ENCODE data around the gene NINJ1. TPM values are rescaled to one million over a fixed set of nuclear protein-coding genes. Genes with fewer than 3 reads are reported as not detected.

Gene NINJ1
- total RNA-seq, 1 donor from 2014 or later: 3.9 TPM

- Mint-ChIP-seq H3K27ac (no peak overlapping the region), H3K9me3 (peaks cover 2% of the 10 kb centered on the region), H3K36me3 (no peaks in the 10 kb centered on the region), H3K4me3 (no peak overlapping the region), H3K27me3 (ENCODE audit: insufficient read depth, low read depth) (peaks cover 2% of the 10 kb centered on the region), H3K4me1 (no peaks in the 10 kb centered on the region)
- no peak for TF ChIP-seq EZH2 (IDR thresholded peaks at IDR 0.05)
- no peak for TF ChIP-seq EZH2phosphoT487 (IDR thresholded peaks at IDR 0.05)
- no peak for TF ChIP-seq CTCF (IDR thresholded peaks at IDR 0.05)
- DNase-seq (ENCODE audit: low spot score): no peak
- Histone ChIP-seq H4K20me1 (ENCODE audit: low read depth) (no peaks in the 10 kb centered on the region), H3K36me3 (no peaks in the 10 kb centered on the region), H3K79me2 (ENCODE audit: low read depth) (no peaks in the 10 kb centered on the region), H3K4me1 (no peaks in the 10 kb centered on the region), H3K9ac (no peak overlapping the region), H3K4me2 (no peak overlapping the region), H3K27ac (no peak overlapping the region), H3K27me3 (no peaks in the 10 kb centered on the region), H2AFZ (replicated peaks) (no peak overlapping the region), H3K4me3 (no peak overlapping the region), H3F3A (ENCODE audit: low read depth) (no peaks in the 10 kb centered on the region), H3K9me3 (ENCODE audit: low read depth) (no peaks in the 10 kb centered on the region)
These were observed 17.2 kb upstream of the NINJ1 start for GRCh38 chr9:93151097-93151784.

GRCh38 chr9:93149361-93149760 lies 15.3 kb upstream of the NINJ1 start:
- no peaks in the 10 kb centered on the region for H3K27me3 ChIP-seq
- H3K9me3 ChIP-seq (ENCODE audit: low read depth): no peaks in the 10 kb centered on the region
- H3K4me3 ChIP-seq: no peak overlapping the region
- peaks cover 2% of the 10 kb centered on the region for H3K27me3 Mint-ChIP-seq (ENCODE audit: insufficient read depth, low read depth)
- no peak overlapping the region for H3K9ac ChIP-seq
- H3K27ac Mint-ChIP-seq: no peak overlapping the region
- H3K4me1 Mint-ChIP-seq: peaks cover 4% of the 10 kb centered on the region
- no peak for DNase-seq (ENCODE audit: low spot score)
- H3K9me3 Mint-ChIP-seq: peaks cover 2% of the 10 kb centered on the region
- H3K4me3 Mint-ChIP-seq: no peak overlapping the region
- TF ChIP-seq EZH2phosphoT487 (IDR thresholded peaks at IDR 0.05): no peak
- TF ChIP-seq CTCF (IDR thresholded peaks at IDR 0.05): no peak
- no peak for TF ChIP-seq EZH2 (IDR thresholded peaks at IDR 0.05)
- H3K4me2 ChIP-seq: no peak overlapping the region
- H3F3A ChIP-seq (ENCODE audit: low read depth): no peaks in the 10 kb centered on the region
- H2AFZ ChIP-seq (replicated peaks): no peak overlapping the region
- no peaks in the 10 kb centered on the region for H3K4me1 ChIP-seq
- no peaks in the 10 kb centered on the region for H3K36me3 ChIP-seq
- H3K36me3 Mint-ChIP-seq: no peaks in the 10 kb centered on the region
- no peaks in the 10 kb centered on the region for H3K79me2 ChIP-seq (ENCODE audit: low read depth)
- no peak overlapping the region for H3K27ac ChIP-seq
- H4K20me1 ChIP-seq (ENCODE audit: low read depth): no peaks in the 10 kb centered on the region

- Histone ChIP-seq H3F3A (ENCODE audit: low read depth) (no peaks in the 10 kb centered on the region), H3K27ac (no peak overlapping the region), H3K9ac (no peak overlapping the region), H3K27me3 (no peaks in the 10 kb centered on the region), H3K4me2 (no peak overlapping the region), H3K36me3 (no peaks in the 10 kb centered on the region), H2AFZ (replicated peaks) (no peak overlapping the region), H3K9me3 (ENCODE audit: low read depth) (no peaks in the 10 kb centered on the region), H3K4me1 (no peaks in the 10 kb centered on the region), H4K20me1 (ENCODE audit: low read depth) (no peaks in the 10 kb centered on the region), H3K4me3 (no peak overlapping the region), H3K79me2 (ENCODE audit: low read depth) (no peaks in the 10 kb centered on the region)
- Mint-ChIP-seq H3K36me3 (no peaks in the 10 kb centered on the region), H3K27me3 (ENCODE audit: insufficient read depth, low read depth) (peaks cover 2% of the 10 kb centered on the region), H3K4me3 (no peak overlapping the region), H3K27ac (no peak overlapping the region), H3K9me3 (peaks cover 2% of the 10 kb centered on the region), H3K4me1 (peaks cover 8% of the 10 kb centered on the region)
- no peak for DNase-seq (ENCODE audit: low spot score)
- TF ChIP-seq EZH2 (IDR thresholded peaks at IDR 0.05): no peak
- TF ChIP-seq EZH2phosphoT487 (IDR thresholded peaks at IDR 0.05): no peak
- TF ChIP-seq CTCF (IDR thresholded peaks at IDR 0.05): no peak
These were observed 14.7 kb upstream of the NINJ1 start for GRCh38 chr9:93148721-93149120.

Data from neural progenitor cell (in vitro differentiated cells).